Measurements from ENCODE around the gene CWC27. TPM values are rescaled to one million over a fixed set of nuclear protein-coding genes. Genes with fewer than 3 reads are reported as not detected.
A peak's percentile ranks its signal among the peaks of the same experiment; 100 is the strongest.

Gene CWC27, protein sequence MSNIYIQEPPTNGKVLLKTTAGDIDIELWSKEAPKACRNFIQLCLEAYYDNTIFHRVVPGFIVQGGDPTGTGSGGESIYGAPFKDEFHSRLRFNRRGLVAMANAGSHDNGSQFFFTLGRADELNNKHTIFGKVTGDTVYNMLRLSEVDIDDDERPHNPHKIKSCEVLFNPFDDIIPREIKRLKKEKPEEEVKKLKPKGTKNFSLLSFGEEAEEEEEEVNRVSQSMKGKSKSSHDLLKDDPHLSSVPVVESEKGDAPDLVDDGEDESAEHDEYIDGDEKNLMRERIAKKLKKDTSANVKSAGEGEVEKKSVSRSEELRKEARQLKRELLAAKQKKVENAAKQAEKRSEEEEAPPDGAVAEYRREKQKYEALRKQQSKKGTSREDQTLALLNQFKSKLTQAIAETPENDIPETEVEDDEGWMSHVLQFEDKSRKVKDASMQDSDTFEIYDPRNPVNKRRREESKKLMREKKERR
- 15.7 and 27.7 TPM in 2 replicates for total RNA-seq (2014; rRNA removed; shearing (Covaris generic))

DNA sequence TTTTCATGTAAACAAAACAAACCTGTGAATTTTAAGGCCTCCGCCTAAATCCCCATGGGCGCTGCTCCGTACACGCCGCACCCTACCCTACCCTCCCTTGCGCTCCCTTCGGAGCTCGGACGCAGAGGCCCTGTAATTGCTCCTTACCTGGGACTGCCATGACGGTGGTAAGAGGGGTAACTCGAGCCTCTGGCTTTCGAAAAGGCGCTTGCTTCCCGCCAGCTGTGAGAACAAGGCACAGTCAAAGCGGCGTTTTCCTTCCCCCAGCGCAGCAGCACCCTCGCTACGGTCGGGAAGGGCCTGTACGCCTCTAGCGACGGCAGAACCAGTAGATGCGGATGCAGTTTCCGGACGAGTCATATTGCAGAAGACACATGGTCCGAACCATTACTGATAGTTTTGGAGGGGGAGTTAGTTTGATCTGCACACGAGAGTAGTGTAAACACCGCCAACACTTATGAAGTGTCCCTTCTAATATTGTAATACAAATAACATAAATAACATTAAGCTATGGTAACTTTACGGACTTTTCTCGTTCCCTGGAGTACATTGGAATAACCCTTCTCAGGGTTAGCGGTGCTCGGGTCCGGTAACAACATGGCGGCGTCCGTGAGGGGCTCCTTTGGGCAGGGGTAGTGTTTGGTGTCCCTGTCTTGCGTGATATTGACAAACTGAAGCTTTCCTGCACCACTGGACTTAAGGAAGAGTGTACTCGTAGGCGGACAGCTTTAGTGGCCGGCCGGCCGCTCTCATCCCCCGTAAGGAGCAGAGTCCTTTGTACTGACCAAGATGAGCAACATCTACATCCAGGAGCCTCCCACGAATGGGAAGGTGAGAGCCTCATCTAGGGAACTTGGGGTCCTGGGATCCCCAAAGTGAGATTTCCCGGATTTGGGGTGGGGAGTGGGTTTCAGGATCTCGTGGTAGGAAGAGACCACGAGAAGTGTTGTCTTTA, at the start of gene CWC27, which contains the start of gene SREK1IP1:
TSS of gene CWC27 (plus strand) at position 573 of the 955 bp plus-strand sequence. CDS start at position 790, 217 bp downstream.
TSS of gene SREK1IP1 (minus strand) at position 334 of the 955 bp plus-strand sequence. CDS start at position 160, 174 bp downstream.
- Histone ChIP-seq H3K27ac (peak within 1 kb of the TSS; percentile 96), H3K27me3 (replicated peaks) (no peaks in the 10 kb centered on the region), H3K36me3 (peaks cover 29% of the 10 kb centered on the region), H3K4me3 (peak within 1 kb of the TSS; percentile 61), H3K9me3 (replicated peaks) (no peaks in the 10 kb centered on the region), H3K4me1 (replicated peaks) (peaks cover 12% of the 10 kb centered on the region)
- DNase-seq (ENCODE audit: low read depth in 1 of 2, low spot score in 2 of 2): peak; percentile 87 to 95

DNA sequence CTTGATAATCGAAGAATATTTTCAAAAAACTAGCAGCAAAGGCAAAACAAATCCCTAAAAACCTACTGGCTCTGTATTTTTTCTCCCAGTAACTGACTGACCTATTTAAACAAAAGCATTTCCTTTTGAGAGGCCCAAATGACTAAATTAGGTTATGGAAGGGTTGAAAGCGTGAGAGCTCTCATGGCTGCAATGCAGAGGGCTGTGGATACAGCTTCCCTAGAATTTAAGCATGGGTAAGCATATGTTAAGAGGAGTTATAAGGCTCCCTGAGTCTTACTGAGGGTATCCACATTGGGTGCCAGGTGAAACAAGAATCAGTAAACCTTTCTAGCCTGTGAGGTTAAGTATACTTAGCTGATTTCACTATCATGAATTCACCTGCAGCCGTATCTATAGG, 46.1 kb upstream of the CWC27 start:
- no peak overlapping the region for H3K4me3 ChIP-seq
- no peaks in the 10 kb centered on the region for H3K9me3 ChIP-seq (replicated peaks)
- H3K27ac ChIP-seq: no peak overlapping the region
- DNase-seq (ENCODE audit: low read depth in 1 of 2, low spot score in 2 of 2): no peak
- H3K4me1 ChIP-seq (replicated peaks): no peaks in the 10 kb centered on the region
- H3K27me3 ChIP-seq (replicated peaks): no peaks in the 10 kb centered on the region
- H3K36me3 ChIP-seq: peaks cover 8% of the 10 kb centered on the region

DNA sequence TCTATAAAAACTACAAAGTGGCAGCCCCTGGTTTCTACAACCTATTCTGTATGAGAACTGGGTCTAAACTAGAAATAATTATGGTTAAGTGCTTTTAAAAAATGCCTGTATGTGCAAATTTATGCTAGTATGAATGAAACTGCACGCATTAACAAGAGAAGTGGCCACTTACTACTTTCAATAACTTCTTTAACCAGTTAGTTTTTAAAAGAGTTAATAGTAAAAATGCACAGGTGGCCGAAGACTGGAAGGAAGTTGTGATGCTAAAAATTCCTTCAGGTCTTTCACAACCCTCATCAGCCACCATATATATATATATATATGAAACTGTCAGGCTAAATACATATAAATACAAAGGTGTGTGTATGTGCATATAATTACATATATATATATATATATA, 41.6 kb upstream of the CWC27 start:
- DNase-seq (ENCODE audit: low read depth in 1 of 2, low spot score in 2 of 2): no peak
- Histone ChIP-seq H3K9me3 (replicated peaks) (no peaks in the 10 kb centered on the region), H3K27ac (no peak overlapping the region), H3K4me3 (no peak overlapping the region), H3K36me3 (peaks cover 8% of the 10 kb centered on the region), H3K27me3 (replicated peaks) (no peaks in the 10 kb centered on the region), H3K4me1 (replicated peaks) (no peaks in the 10 kb centered on the region)

DNA sequence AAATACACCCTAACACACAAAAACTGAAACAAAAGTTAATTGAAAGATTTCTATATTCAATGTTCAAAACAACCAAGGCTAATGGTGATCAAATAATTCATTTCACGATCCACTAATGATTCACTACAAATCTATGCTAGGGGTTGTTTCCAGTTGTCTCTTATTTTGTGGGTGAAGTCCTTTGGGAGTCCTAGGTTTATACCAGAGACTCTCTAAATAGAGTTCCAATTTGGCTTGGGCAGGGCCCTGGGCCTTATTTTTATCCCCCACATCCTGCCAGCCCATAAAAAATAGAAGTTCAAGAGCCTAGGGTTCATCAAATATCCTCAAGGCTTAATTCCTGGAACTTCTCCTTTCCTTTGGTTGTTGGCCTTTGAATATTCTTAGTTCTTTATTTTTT, 26.3 kb upstream of the CWC27 start:
- Histone ChIP-seq H3K27me3 (replicated peaks) (no peaks in the 10 kb centered on the region), H3K4me3 (no peak overlapping the region), H3K4me1 (replicated peaks) (no peaks in the 10 kb centered on the region), H3K27ac (no peak overlapping the region), H3K36me3 (peaks cover 29% of the 10 kb centered on the region), H3K9me3 (replicated peaks) (no peaks in the 10 kb centered on the region)
- DNase-seq (ENCODE audit: low read depth in 1 of 2, low spot score in 2 of 2): no peak

DNA sequence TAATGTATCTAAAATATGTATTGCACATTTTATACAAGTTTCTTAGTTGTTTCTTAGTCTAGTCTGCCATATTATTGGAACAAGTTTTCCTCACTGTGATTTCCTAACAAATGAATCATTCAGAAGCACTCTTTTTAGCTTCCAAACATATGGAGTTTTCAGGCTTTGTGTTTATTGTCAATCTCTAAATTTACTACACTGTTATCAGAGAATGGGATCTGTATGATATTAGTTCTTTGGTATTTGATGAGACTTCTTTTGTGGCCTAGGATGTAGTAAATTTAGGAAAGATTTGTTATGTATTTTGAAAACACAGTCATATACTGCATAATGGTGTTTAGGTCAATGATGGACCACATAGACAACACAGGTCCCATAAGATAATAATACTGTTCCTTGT, 25.9 kb upstream of the CWC27 start:
- Histone ChIP-seq H3K4me3 (no peak overlapping the region), H3K27me3 (replicated peaks) (no peaks in the 10 kb centered on the region), H3K4me1 (replicated peaks) (no peaks in the 10 kb centered on the region), H3K9me3 (replicated peaks) (no peaks in the 10 kb centered on the region), H3K36me3 (peaks cover 28% of the 10 kb centered on the region), H3K27ac (no peak overlapping the region)
- no peak for DNase-seq (ENCODE audit: low read depth in 1 of 2, low spot score in 2 of 2)

DNA sequence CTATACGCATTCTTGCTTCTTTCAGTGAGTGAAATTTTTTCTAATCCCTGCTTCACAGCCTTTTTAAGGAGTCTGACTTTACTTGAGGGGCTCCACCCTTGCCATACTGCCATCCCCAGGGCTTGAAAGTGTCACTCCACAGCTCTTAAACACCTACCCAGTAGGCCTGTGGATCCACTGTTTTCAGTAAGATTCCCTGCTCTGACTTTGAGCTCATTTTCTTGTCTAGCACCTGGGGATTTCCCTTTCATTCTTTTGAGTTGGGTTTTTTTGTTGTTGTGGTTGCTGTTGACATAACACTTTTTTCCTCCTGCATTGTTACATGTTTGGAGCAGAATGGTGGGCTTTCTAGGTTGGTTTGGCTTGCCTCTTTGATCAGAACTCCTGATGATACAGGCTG, 23.8 kb upstream of the CWC27 start:
- no peaks in the 10 kb centered on the region for H3K4me1 ChIP-seq (replicated peaks)
- no peak overlapping the region for H3K4me3 ChIP-seq
- DNase-seq (ENCODE audit: low read depth in 1 of 2, low spot score in 2 of 2): no peak
- H3K27ac ChIP-seq: no peak overlapping the region
- no peaks in the 10 kb centered on the region for H3K27me3 ChIP-seq (replicated peaks)
- no peaks in the 10 kb centered on the region for H3K9me3 ChIP-seq (replicated peaks)
- peaks cover 9% of the 10 kb centered on the region for H3K36me3 ChIP-seq

DNA sequence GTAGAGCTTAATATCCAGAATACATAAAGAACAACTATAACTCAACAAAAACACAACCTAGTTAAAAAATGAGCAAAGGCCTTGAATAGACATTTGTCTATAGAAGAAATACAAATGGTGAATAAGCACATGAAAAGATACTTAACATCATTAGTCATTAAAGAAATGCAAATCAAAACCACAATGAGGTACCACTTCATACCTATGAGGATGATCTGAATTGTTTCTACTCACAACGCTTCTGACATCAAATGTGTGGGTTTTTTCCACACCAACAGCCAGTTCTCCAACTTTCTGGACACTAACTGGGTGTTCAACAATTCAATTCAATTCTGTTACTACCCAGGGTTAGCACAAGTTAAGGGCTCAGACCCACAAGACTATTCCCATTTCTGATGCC, 22.3 kb upstream of the CWC27 start:
- no peak overlapping the region for H3K4me3 ChIP-seq
- no peak for DNase-seq (ENCODE audit: low read depth in 1 of 2, low spot score in 2 of 2)
- H3K4me1 ChIP-seq (replicated peaks): no peaks in the 10 kb centered on the region
- no peaks in the 10 kb centered on the region for H3K27me3 ChIP-seq (replicated peaks)
- H3K27ac ChIP-seq: no peak overlapping the region
- no peaks in the 10 kb centered on the region for H3K9me3 ChIP-seq (replicated peaks)
- H3K36me3 ChIP-seq: peaks cover 3% of the 10 kb centered on the region; the same call in 1 of the 2 replicates

DNA sequence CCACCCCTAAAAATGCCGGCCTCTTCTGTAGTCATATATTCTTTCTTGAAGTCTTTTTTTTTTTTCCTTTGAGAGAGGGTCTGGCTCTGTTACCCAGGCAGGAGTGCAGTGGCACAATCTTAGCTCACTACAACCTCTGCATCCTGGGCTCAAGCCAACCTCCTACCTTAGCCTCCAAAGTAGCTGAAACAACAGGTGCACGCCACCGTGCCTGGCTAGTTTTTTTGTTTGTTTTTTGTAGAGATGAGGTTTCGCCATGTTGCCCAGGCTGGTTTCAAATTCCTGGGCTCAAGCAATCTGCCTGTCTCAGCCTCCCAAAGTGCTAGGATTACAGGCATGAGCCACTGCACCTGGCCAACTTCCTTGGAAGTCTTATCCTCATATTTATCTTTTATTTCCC, 19.3 kb upstream of the CWC27 start:
- Histone ChIP-seq H3K4me1 (replicated peaks) (no peaks in the 10 kb centered on the region), H3K4me3 (no peak overlapping the region), H3K27ac (no peak overlapping the region), H3K27me3 (replicated peaks) (no peaks in the 10 kb centered on the region), H3K36me3 (peaks cover 12% of the 10 kb centered on the region), H3K9me3 (replicated peaks) (no peaks in the 10 kb centered on the region)
- no peak for DNase-seq (ENCODE audit: low read depth in 1 of 2, low spot score in 2 of 2)

DNA sequence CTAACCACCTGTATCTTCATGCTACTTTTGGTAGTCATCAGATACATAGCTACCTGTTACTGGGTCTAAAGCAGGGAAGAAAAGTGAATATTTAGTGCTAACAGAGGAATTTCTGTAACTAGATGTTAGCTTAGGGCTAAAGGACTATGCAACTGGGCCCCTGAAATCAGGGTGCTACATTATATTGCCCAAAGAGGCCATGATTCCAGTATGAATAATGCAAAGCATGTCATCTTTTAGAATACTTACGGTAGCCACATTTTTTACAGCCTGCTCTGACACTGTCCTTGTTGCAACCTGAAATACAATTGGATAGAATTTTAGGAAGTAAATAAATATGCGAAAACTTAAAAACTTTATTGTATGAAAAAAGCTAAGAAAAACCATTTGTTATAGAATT, 14.7 kb upstream of the CWC27 start:
- no peaks in the 10 kb centered on the region for H3K9me3 ChIP-seq (replicated peaks)
- H3K4me1 ChIP-seq (replicated peaks): no peaks in the 10 kb centered on the region
- peaks cover 12% of the 10 kb centered on the region for H3K36me3 ChIP-seq
- H3K27ac ChIP-seq: no peak overlapping the region
- H3K4me3 ChIP-seq: no peak overlapping the region
- H3K27me3 ChIP-seq (replicated peaks): no peaks in the 10 kb centered on the region
- no peak for DNase-seq (ENCODE audit: low read depth in 1 of 2, low spot score in 2 of 2)

DNA sequence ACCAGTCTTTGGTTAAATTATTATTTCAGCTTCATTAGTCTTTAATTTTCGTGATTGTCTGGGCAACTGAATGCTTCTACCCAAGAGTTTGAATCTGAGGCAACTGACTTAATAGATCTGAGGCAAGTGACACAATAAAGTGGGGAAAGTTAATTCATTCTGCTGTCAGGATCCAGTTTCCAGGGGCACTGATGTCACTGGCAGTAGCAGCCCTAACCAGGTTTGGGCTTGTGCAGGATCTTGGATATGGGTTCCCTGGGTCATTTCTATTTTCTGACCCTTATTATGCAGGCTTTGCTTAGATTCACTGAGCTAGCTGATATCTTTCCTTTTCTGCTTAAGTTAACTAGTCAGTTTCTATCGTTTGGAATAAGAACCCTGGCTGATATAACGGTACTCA, 9.8 kb upstream of the CWC27 start:
- Histone ChIP-seq H3K9me3 (replicated peaks) (no peaks in the 10 kb centered on the region), H3K4me3 (no peak overlapping the region), H3K4me1 (replicated peaks) (no peaks in the 10 kb centered on the region), H3K36me3 (peaks cover 11% of the 10 kb centered on the region), H3K27me3 (replicated peaks) (no peaks in the 10 kb centered on the region), H3K27ac (no peak overlapping the region)
- DNase-seq (ENCODE audit: low read depth in 1 of 2, low spot score in 2 of 2): no peak

DNA sequence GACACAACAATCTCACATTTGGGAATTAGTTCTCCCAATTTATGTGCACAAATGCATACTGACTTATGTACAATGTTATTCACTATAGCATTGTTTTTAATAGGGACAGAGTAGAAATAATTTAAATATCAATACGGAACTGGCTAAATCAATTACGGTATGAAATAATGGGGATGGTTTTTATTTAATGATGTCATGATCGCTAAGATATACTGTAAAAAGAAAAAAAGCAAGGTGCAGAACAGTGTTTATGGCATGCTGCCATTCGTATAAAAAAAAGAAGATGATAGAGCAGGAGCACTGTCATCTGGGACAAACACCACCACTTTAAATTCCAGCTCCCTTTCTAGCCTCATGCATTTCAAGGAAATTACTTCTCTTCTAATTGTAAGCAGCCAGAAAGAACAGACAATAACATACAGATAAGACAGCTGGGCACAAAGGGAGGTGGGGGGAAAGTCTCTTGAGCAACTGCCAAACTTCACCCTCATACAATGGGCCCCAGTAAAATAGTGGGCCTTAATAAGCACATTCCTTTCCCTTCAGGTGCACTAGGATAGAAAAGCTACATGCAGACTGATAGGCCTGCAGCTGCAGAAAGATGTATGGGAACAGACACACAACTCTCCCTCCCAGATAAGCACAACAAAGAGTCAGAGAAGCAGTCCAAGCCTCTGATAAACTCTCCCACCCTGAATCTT, 8.6 kb upstream of the CWC27 start:
- H3K9me3 ChIP-seq (replicated peaks): no peaks in the 10 kb centered on the region
- H3K36me3 ChIP-seq: peaks cover 18% of the 10 kb centered on the region
- no peak for DNase-seq (ENCODE audit: low read depth in 1 of 2, low spot score in 2 of 2)
- H3K27me3 ChIP-seq (replicated peaks): no peaks in the 10 kb centered on the region
- H3K27ac ChIP-seq: no peak overlapping the region
- H3K4me3 ChIP-seq: no peak overlapping the region
- no peaks in the 10 kb centered on the region for H3K4me1 ChIP-seq (replicated peaks)

DNA sequence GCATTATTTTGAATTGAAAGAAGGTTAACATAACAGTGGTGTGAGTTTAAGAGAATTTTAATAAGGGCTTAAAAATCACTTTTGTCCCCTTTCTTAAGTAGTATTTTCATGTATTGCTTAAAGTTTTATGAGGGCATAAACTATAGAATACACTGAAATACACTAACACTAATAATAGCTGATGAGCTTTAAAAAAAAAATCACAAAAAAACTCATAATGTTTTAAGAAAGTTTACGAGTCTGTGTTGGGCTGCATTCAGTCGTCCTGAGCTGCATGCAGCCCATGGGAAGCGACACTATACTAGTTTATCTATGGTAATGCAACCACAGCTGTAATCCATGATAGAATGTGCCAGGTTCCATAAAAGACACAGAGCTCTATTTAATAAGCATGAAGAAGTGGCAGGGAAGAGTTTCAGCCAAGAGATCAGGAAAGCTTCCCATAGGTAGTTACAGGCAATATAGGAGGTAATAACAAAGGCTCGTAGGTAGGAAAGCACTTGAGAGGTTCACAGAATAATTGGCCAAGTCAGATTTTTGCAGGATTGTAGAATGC, 4.7 kb upstream of the CWC27 start:
- H3K27me3 ChIP-seq (replicated peaks): no peaks in the 10 kb centered on the region
- H3K4me3 ChIP-seq: no peak overlapping the region
- no peak for DNase-seq (ENCODE audit: low read depth in 1 of 2, low spot score in 2 of 2)
- no peaks in the 10 kb centered on the region for H3K9me3 ChIP-seq (replicated peaks)
- H3K36me3 ChIP-seq: peaks cover 35% of the 10 kb centered on the region
- no peak overlapping the region for H3K27ac ChIP-seq
- H3K4me1 ChIP-seq (replicated peaks): peaks cover 6% of the 10 kb centered on the region

DNA sequence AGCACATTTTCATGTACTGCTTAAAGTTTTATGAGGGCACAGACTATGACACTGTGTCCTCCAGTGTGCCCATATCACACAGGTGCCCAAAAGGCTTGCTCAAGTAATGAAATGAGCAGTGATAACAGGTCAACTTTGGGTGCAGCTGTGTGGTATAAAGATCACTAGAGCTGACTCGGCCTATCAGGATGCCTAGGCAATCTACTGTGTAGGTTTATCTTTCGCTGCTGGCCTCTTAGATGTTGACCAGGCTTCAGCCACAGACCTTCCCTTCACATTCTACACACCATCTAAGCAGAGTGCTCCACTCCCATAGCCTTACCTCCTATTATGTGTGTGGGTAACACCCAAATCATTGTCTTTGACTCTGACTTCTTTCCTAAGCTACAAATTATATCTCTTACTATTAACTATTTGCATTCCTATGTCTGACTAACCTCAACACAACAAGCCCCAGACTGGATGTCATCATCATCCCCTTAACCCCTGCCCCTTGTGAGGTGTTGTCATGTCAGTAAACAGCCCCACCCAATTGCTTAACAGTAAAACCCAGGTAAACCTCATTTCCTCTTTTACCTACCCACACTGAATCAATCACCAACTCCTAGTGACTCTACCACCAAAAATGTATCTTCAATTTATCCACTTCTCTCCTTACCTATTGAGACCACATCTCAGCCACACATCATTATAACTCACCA, 2.8 kb upstream of the CWC27 start:
- DNase-seq (ENCODE audit: low read depth in 1 of 2, low spot score in 2 of 2): no peak
- H3K4me3 ChIP-seq: no peak overlapping the region

More for the DNA sequence above, 2.8 kb upstream of the CWC27 start:
- Histone ChIP-seq H3K36me3 (peaks cover 35% of the 10 kb centered on the region), H3K9me3 (replicated peaks) (no peaks in the 10 kb centered on the region), H3K27me3 (replicated peaks) (no peaks in the 10 kb centered on the region), H3K27ac (no peak overlapping the region), H3K4me1 (replicated peaks) (peaks cover 12% of the 10 kb centered on the region)
